Activated CD8-positive, alpha-beta T cell treated with anti-CD3 and anti-CD28 coated beads for 36 hours (primary cell): ENCODE results near the gene TMEM11. TPM values are rescaled to one million over a fixed set of nuclear protein-coding genes. Genes with fewer than 3 reads are reported as not detected.

Experiments used
- ATAC-seq: fragments of 200-7000 bp; cut with Tn5 transposase; one replicate; pipeline ENCODE4 v1.10.0; 2021; ENCODE audit warnings: mild to moderate bottlenecking, moderate library complexity
- CTCF ChIA-PET: fragments of 350-600 bp; sonication (Branson Sonifier 250); formaldehyde crosslinking; loops from one replicate; lab custom pipeline; 2021; ENCODE audit warnings: antibody characterized with exemption; lab: Charles Lee
- POLR2A ChIA-PET: fragments of 350-600 bp; sonication (Branson Sonifier 250); formaldehyde crosslinking; loops from one replicate; lab custom pipeline; 2021; ENCODE audit warnings: antibody characterized with exemption; lab: Charles Lee
- DNase-seq: peaks from one replicate; pipeline ENCODE4 v3.0.0-alpha.2; 2020
- H3K27ac Mint-ChIP-seq: one replicate; pipeline ENCODE4 v1.8.0; 2021; ENCODE audit warnings: mild to moderate bottlenecking, mixed read lengths
- H3K27me3 Mint-ChIP-seq: one replicate; pipeline ENCODE4 v1.8.0; 2021; ENCODE audit warnings: mixed read lengths
- H3K36me3 Mint-ChIP-seq: one replicate; pipeline ENCODE4 v1.8.0; 2021; ENCODE audit warnings: low read depth, mixed read lengths
- H3K4me1 Mint-ChIP-seq: one replicate; pipeline ENCODE4 v1.8.0; 2021; ENCODE audit warnings: low read depth, mixed read lengths
- H3K4me3 Mint-ChIP-seq: one replicate; pipeline ENCODE4 v1.8.0; 2021; ENCODE audit warnings: mild to moderate bottlenecking, moderate library complexity, mixed read lengths
- H3K9me3 Mint-ChIP-seq: one replicate; pipeline ENCODE4 v1.8.0; 2021; ENCODE audit warnings: mixed read lengths
- CTCF ChIP-seq: fragments of 200-600 bp; IDR thresholded peaks from one replicate; pipeline ENCODE4 v1.8.0; 2022; ENCODE audit warnings: antibody characterized with exemption, mild to moderate bottlenecking
- intact Hi-C: fragments of 100-400 bp; cut with micrococcal nuclease; formaldehyde crosslinking; loops from one replicate; pipeline ENCODE4 v1.10.0; 2022
- total RNA-seq, 2 experiments: library from RNA; stranded (reverse); gene quantifications; one replicate each; pipeline ENCODE4 v1.2.3, GENCODE V29; 2021

The TMEM11 gene
- total RNA-seq, 2 experiments from 2014 or later = 26.2 to 28.9 TPM

- ATAC-seq = no peak
- Mint-ChIP-seq H3K4me1 (peaks cover 37% of the 10 kb centered on the region), H3K27ac (no peak overlapping the region), H3K9me3 (no peaks in the 10 kb centered on the region), H3K36me3 (peaks cover 30% of the 10 kb centered on the region), H3K4me3 (no peak overlapping the region), H3K27me3 (no peaks in the 10 kb centered on the region)
- no peak for TF ChIP-seq CTCF
- DNase-seq = no peak
- intact Hi-C loops = no loop called here
- ChIA-PET CTCF (no interaction called here), POLR2A (no interaction called here)
These were observed 4.9 kb upstream of the TMEM11 start for GRCh38 chr17:21218831-21219380.

GRCh38 chr17:21218101-21218500 lies 4.1 kb upstream of the TMEM11 start:
- intact Hi-C loops = no loop called here

GRCh38 chr17:21217346-21217745 lies 3.4 kb upstream of the TMEM11 start:
- Mint-ChIP-seq H3K4me1 (peaks cover 45% of the 10 kb centered on the region), H3K27ac (no peak overlapping the region), H3K9me3 (no peaks in the 10 kb centered on the region), H3K4me3 (no peak overlapping the region), H3K27me3 (no peaks in the 10 kb centered on the region), H3K36me3 (peaks cover 25% of the 10 kb centered on the region)
- no peak for TF ChIP-seq CTCF
- intact Hi-C loops = loop anchor here (2.0 kb wide), 1 partner anchor 91 kb away; the partner anchor contains the start of gene DHRS7B
- POLR2A ChIA-PET = no interaction called here
- ATAC-seq (no peak), DNase-seq (no peak)
- CTCF ChIA-PET = no interaction called here

More at GRCh38 chr17:21218101-21218500, 4.1 kb upstream of the TMEM11 start:
- Mint-ChIP-seq H3K27me3 (no peaks in the 10 kb centered on the region), H3K9me3 (no peaks in the 10 kb centered on the region), H3K27ac (peak overlapping the region; percentile 17), H3K4me3 (no peak overlapping the region), H3K36me3 (peaks cover 30% of the 10 kb centered on the region), H3K4me1 (peaks cover 39% of the 10 kb centered on the region)
- ChIA-PET POLR2A (no interaction called here), CTCF (no interaction called here)
- TF ChIP-seq CTCF = no peak
- no peak for ATAC-seq
- peak; percentile 63 for DNase-seq

- peak overlapping the region; percentile 82 for H3K27ac Mint-ChIP-seq
- peak overlapping the region; percentile 95 for H3K4me3 Mint-ChIP-seq
- peaks cover 14% of the 10 kb centered on the region for H3K36me3 Mint-ChIP-seq
These were observed 2.0 kb upstream of the TMEM11 start for GRCh38 chr17:21215935-21216334.

More at GRCh38 chr17:21215935-21216334, 2.0 kb upstream of the TMEM11 start:
- no peaks in the 10 kb centered on the region for H3K27me3 Mint-ChIP-seq
- H3K4me1 Mint-ChIP-seq = peaks cover 58% of the 10 kb centered on the region
- ATAC-seq = no peak
- CTCF ChIA-PET = interaction anchor here (0.6 to 5.1 kb wide), 3 partner anchors 9 to 116 kb away, joined by 3 to 25 read pairs (median 3); no protein-coding TSS in a partner anchor
- intact Hi-C loops = loop anchor here (2.0 kb wide), 1 partner anchor 89 kb away; the partner anchor contains the start of gene DHRS7B
- no peak for TF ChIP-seq CTCF
- POLR2A ChIA-PET = interaction anchor here (0.8 to 1.2 kb wide), 3 partner anchors 9 to 69 kb away, joined by 3 read pairs; no protein-coding TSS in a partner anchor
- no peaks in the 10 kb centered on the region for H3K9me3 Mint-ChIP-seq
- peak; percentile 10 for DNase-seq
